Heart left ventricle (tissue), 16 donors: ENCODE results near the gene ZNF783. TPM values are rescaled to one million over a fixed set of nuclear protein-coding genes. Genes with fewer than 3 reads are reported as not detected.

Experiments used
- ATAC-seq, 4 donors: fragments of 200-7000 bp; cut with Tn5 transposase; one replicate each; pipeline ENCODE4 v1.9.1; 2020 to 2022; ENCODE audit warnings: moderate library complexity in 4 of 4, mild to moderate bottlenecking in 3 of 4, moderate number of reproducible peaks in 1 of 4
- DNase-seq, 5 donors: peaks; one replicate each; pipeline ENCODE4 v3.0.0-alpha.2; 2020
- H3K27ac ChIP-seq, 12 donors: fragments of 200-600 bp; sonication (generic) in 4 of 12; one replicate each; pipeline versions ENCODE4 v1.5.0 to v1.8.0; 2016 to 2022; ENCODE audit warnings: mild to moderate bottlenecking in 2 of 12
- H3K27me3 ChIP-seq, 9 donors: fragments of 200-600 bp; sonication (generic) in 2 of 9; one replicate each; pipeline versions ENCODE4 v1.5.1 to v1.8.0; 2016 to 2022; ENCODE audit warnings: mild to moderate bottlenecking in 3 of 9
- H3K36me3 ChIP-seq, 9 donors: fragments of 200-600 bp; sonication (generic) in 2 of 9; one replicate each; pipeline versions ENCODE4 v1.5.0 to v1.8.0; 2018 to 2022; ENCODE audit warnings: mild to moderate bottlenecking in 2 of 9
- H3K4me1 ChIP-seq, 12 donors: fragments of 200-600 bp; sonication (generic) in 4 of 12; one replicate each; pipeline versions ENCODE4 v1.5.0 to v1.8.0; 2016 to 2022; ENCODE audit warnings: mild to moderate bottlenecking in 3 of 12
- H3K4me3 ChIP-seq, 12 donors: fragments of 200-600 bp; sonication (generic) in 4 of 12; one replicate each; pipeline versions ENCODE4 v1.5.0 to v1.8.0; 2017 to 2022; ENCODE audit warnings: mild to moderate bottlenecking in 9 of 12, moderate library complexity in 4 of 12
- H3K9me3 ChIP-seq, 12 donors: fragments of 200-600 bp; sonication (generic) in 4 of 12; one replicate each; pipeline versions ENCODE4 v1.5.0 to v1.8.0; 2016 to 2022; ENCODE audit warnings: mild to moderate bottlenecking in 1 of 12
- CTCF ChIP-seq, 12 donors: fragments of 200-600 bp; sonication (generic) in 4 of 12; IDR thresholded peaks; one replicate each; pipeline versions ENCODE4 v1.5.0 to v1.8.0; 2018 to 2022; ENCODE audit warnings: antibody characterized with exemption in 12 of 12, mild to moderate bottlenecking in 5 of 12
- POLR2A ChIP-seq, 2 donors: fragments of 450-650 bp; IDR thresholded peaks; one replicate each; pipeline ENCODE4 v1.6.1; 2017; ENCODE audit warnings: antibody characterized with exemption in 2 of 2, mild to moderate bottlenecking in 2 of 2, moderate library complexity in 2 of 2
- WGBS, 4 donors: extraction: QIAGEN DNeasy Blood & Tissue Kit in 2 of 4; methylation state at CpG; one replicate each; pipeline versions ENCODE4 v1.1.5 to v1.1.7; 2013 to 2018; 5-methylcytosine and 5-hydroxymethylcytosine counted together
- intact Hi-C, 10 donors: fragments of 100-400 bp; cut with DNase I; formaldehyde crosslinking; loops; one replicate each; pipeline versions ENCODE4 v1.11.1 to v1.14.2; 2022
- polyA plus RNA-seq, 2 donors: library from polyadenylated mRNA; stranded (reverse); fragments of 200-250 nt; gene quantifications; one replicate each; pipeline ENCODE4 v1.2.3, GENCODE V29; 2013
- total RNA-seq, 9 donors: library from RNA; depleted of rRNA in 2 of 9; stranded (reverse); fragments of >200 nt in 2 of 9; fragmentation: NEBNext Ultra II Directional in 3 of 9; extraction: Animal tissue kit (Norgen Biotek cat#: 25700) in 3 of 9; gene quantifications; one replicate each; pipeline versions ENCODE4 v1.1.0 to v1.2.4, GENCODE V29; 2016 to 2023
- donor health status: ischemic (EF 13 %, LVEDD 7.1; RV severe dilation, severe dysfunction).
- donor health status: healthy with polysubstance abuse.
- donor health status: DM: no; HTN: yes; CAD: no.
- donor health status: DM: no; HTN: no; CAD: no.
- donor health status: ischemic (EF 25% LVEDD 6.9; RV normal size, moderate dysfunction).
- donor health status: ischemic (EF 25% LVEDD 5.7; RV mildly dilated, moderate dysfunction).
- donor health status: healthy.
- donor health status: DM: yes; HTN: yes; CAD: no.
- donor health status: ischemic (EF 35%, LVEDD 5.7; RV mildly dilated, moderate dysfunction).
- donor health status: nonischemic (EF 11% LVEDD 7.7; RV severe dilation, severe dysfunction).
- donor health status: DM: yes; HTN: yes; CAD: no.
- donor health status: PGD.
- donor health status: ischemic (EF 29% LVEDD 5.4; RV normal size, mild dysfunction).
- donor health status: nonischemic (EF 23%, LVEDD 6.1; RV moderate dilation, normal function).

ZNF783 gene
- total and polyA plus RNA-seq, 11 donors = 2.8 to 9.0 (median 3.3) TPM

DNA sequence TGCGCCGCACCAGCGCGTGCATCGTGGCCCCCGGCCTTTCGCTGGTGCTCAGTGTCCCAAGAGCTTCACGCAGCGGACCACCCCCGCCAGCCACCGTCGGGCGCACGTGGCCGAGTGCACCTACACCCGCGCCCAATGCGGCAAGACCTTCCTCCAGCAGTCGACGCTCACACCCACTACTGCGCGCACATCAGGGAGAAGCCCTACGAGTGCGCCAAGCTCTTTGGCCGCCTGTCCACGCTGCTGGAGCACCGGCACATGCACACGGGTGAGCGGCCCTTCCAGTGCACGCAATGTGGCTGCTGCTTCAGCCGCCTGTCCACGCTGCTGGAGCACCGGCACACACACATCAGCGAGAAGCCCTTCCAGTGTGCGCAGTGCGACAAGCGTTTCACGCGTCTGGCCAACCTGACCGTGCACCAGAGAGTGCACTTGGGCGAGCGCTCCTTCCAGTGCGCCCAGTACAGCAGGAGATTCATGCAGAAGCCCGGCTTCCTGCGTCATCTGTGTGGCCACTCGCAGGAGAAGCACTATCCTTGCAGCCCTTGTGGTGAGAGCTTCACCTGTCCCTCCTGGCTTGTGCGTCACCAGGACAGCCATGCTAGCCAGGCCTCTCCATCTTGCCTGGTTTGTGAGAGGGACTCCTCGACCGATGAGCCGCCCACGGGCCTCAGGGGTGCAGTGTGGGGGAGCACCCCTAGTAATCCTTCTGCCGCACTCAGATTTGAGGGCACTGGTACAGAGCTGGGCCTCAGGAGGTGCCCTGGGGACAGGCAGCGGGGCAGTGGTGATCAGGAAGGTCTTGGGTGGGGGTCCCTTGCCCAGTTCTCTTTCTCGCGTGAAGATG, 32.9 kb downstream of the ZNF783 start:
- Histone ChIP-seq H3K4me3 (no peak overlapping the region), H3K4me1 (peaks cover 0 to 13% (median 1%) of the 10 kb centered on the region in 12 donors), H3K36me3 (peaks cover 0 to 17% (median 4%) of the 10 kb centered on the region in 9 donors), H3K27ac (no peak overlapping the region), H3K27me3 (no peaks in the 10 kb centered on the region), H3K9me3 (no peaks in the 10 kb centered on the region)
- TF ChIP-seq CTCF (IDR thresholded peaks at IDR 0.05) (no peak), POLR2A (IDR thresholded peaks at IDR 0.05) (no peak)
- intact Hi-C loops = no loop called here
- ATAC-seq = no peak
- 96 to 98% (median 98%) methylated on average over 32 to 55 of the region's 55 CpGs for WGBS, 4 donors
- DNase-seq = no peak

GRCh38 chr7:149295481-149295850, 33.5 kb downstream of the ZNF783 start:
- Histone ChIP-seq H3K27ac (no peak overlapping the region), H3K36me3 (peaks cover 0 to 17% (median 4%) of the 10 kb centered on the region in 9 donors), H3K4me1 (peaks cover 0 to 13% (median 1%) of the 10 kb centered on the region in 12 donors), H3K4me3 (no peak overlapping the region), H3K9me3 (no peaks in the 10 kb centered on the region), H3K27me3 (no peaks in the 10 kb centered on the region)
- TF ChIP-seq POLR2A (IDR thresholded peaks at IDR 0.05) (no peak), CTCF (IDR thresholded peaks at IDR 0.05) (no peak)
- 92 to 95% (median 93%) methylated on average over 6 of the region's 6 CpGs for WGBS, 4 donors
- intact Hi-C loops = no loop called here
- no peak for ATAC-seq
- no peak for DNase-seq

GRCh38 chr7:149296368-149296767, 34.4 kb downstream of the ZNF783 start:
- WGBS, 4 donors = 91 to 96% (median 93%) methylated on average over 4 of the region's 4 CpGs
- Histone ChIP-seq H3K27me3 (no peaks in the 10 kb centered on the region), H3K36me3 (peaks cover 0 to 17% (median 4%) of the 10 kb centered on the region in 9 donors), H3K27ac (no peak overlapping the region), H3K4me3 (no peak overlapping the region), H3K4me1 (peaks cover 0 to 8% (median 0%) of the 10 kb centered on the region in 12 donors), H3K9me3 (no peaks in the 10 kb centered on the region)
- intact Hi-C loops = no loop called here
- DNase-seq = no peak
- ATAC-seq = no peak
- TF ChIP-seq POLR2A (IDR thresholded peaks at IDR 0.05) (no peak), CTCF (IDR thresholded peaks at IDR 0.05) (no peak)

- ATAC-seq (no peak), DNase-seq (no peak)
- intact Hi-C loops = no loop called here
- H3K27ac ChIP-seq = no peak overlapping the region
- no peak overlapping the region for H3K4me3 ChIP-seq
- peaks cover 0 to 1% (median 0%) of the 10 kb centered on the region in 12 donors for H3K4me1 ChIP-seq
- H3K9me3 ChIP-seq = no peaks in the 10 kb centered on the region
- no peaks in the 10 kb centered on the region for H3K27me3 ChIP-seq
- peaks cover 0 to 17% (median 4%) of the 10 kb centered on the region in 9 donors for H3K36me3 ChIP-seq
- no peak for TF ChIP-seq CTCF (IDR thresholded peaks at IDR 0.05)
- no peak for TF ChIP-seq POLR2A (IDR thresholded peaks at IDR 0.05)
- 65 to 74% (median 73%) methylated on average over 5 of the region's 5 CpGs for WGBS, 4 donors
Measured at GRCh38 chr7:149297034-149297755, 35.2 kb downstream of the ZNF783 start.
